Astrocyte (in vitro differentiated cells and primary cell): Measurements from ENCODE around the gene FAM78B.

ENCODE experiments used
- EZH2 ChIP-seq: IDR thresholded peaks from 2 replicates; pipeline ENCODE4 v1.6.1; 2012; ENCODE audit warnings: mild to moderate bottlenecking, low read length, inconsistent platforms; ENCODE audit not compliant: insufficient read depth
- TF ChIP-seq, protein P1 (sequence below): IDR thresholded peaks from 2 replicates; pipeline ENCODE4 v1.5.1; 2011; ENCODE audit warnings: low read depth, mild to moderate bottlenecking, inconsistent platforms, low read length, moderate library complexity; ENCODE audit not compliant: insufficient read depth

GRCh38 chr1:166193057-166193698 lies 26.4 kb upstream of the FAM78B start:
- TF ChIP-seq, protein P1, sequence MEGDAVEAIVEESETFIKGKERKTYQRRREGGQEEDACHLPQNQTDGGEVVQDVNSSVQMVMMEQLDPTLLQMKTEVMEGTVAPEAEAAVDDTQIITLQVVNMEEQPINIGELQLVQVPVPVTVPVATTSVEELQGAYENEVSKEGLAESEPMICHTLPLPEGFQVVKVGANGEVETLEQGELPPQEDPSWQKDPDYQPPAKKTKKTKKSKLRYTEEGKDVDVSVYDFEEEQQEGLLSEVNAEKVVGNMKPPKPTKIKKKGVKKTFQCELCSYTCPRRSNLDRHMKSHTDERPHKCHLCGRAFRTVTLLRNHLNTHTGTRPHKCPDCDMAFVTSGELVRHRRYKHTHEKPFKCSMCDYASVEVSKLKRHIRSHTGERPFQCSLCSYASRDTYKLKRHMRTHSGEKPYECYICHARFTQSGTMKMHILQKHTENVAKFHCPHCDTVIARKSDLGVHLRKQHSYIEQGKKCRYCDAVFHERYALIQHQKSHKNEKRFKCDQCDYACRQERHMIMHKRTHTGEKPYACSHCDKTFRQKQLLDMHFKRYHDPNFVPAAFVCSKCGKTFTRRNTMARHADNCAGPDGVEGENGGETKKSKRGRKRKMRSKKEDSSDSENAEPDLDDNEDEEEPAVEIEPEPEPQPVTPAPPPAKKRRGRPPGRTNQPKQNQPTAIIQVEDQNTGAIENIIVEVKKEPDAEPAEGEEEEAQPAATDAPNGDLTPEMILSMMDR = no peak
- no peak for TF ChIP-seq EZH2
